ENCODE results near the gene DNA2. TPM values are rescaled to one million over a fixed set of nuclear protein-coding genes. Genes with fewer than 3 reads are reported as not detected.
A peak's percentile ranks its signal among the peaks of the same experiment; 100 is the strongest.
"Not testable (repeated sequence)": the region's sequence is repeated elsewhere in the genome, so short reads cannot be mapped to it uniquely, and the experiment has no call there.

Gene DNA2
- total RNA-seq, 1 donor from 2014 or later: 5.8 TPM

DNA sequence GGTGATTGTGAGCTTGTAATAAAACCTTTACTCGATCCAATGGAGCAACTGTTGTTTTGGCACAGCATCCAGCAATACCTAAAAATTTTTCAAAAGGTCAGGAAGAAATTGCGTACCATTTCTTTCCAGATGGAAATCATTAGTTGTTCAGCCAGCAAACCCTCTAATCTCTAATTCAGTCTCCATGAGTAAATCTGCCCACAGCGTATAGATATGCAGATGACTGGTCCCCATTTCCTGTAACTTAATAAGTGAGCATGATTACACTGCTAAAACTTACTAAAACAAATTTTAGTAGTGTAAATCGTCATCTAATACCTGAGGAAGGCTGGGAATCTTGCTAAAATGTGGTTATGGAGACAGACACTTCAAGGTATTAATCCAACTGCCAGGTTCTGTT, 45.0 kb upstream of the DNA2 start:
- no peak overlapping the region for H3K4me3 Mint-ChIP-seq (ENCODE audit: unreplicated experiment)
- Histone ChIP-seq H3K9ac (ENCODE audit: low read length) (no peak overlapping the region), H3K36me3 (ENCODE audit: insufficient read depth, low read length) (peaks cover 3% of the 10 kb centered on the region), H4K20me1 (ENCODE audit: insufficient read depth, low read length) (peaks cover 2% of the 10 kb centered on the region), H3K27ac (ENCODE audit: low read depth, low read length) (peak overlapping the region; percentile 8), H3K9me3 (ENCODE audit: insufficient read depth, low read depth, low read length) (no peaks in the 10 kb centered on the region), H3K4me1 (ENCODE audit: insufficient read depth, low read length) (no peaks in the 10 kb centered on the region), H2AFZ (ENCODE audit: low read depth, low read length) (no peak overlapping the region), H3K4me3 (ENCODE audit: insufficient read depth, low read depth, low read length) (no peak overlapping the region), H3K79me2 (ENCODE audit: insufficient read depth, low read length) (peaks cover 5% of the 10 kb centered on the region), H3K4me2 (ENCODE audit: low read length) (peak overlapping the region; percentile 20), H3K27me3 (ENCODE audit: insufficient read depth, low read length) (no peaks in the 10 kb centered on the region)
- FAIRE-seq: no peak
- peak; percentile 75 for DNase-seq (ENCODE audit: low read depth)
- H3K4me1 Mint-ChIP-seq (ENCODE audit: low read depth, unreplicated experiment): no peaks in the 10 kb centered on the region
- TF ChIP-seq EZH2 (IDR thresholded peaks at IDR 0.05; ENCODE audit: insufficient read depth, low read length): no peak
- TF ChIP-seq, protein P1, sequence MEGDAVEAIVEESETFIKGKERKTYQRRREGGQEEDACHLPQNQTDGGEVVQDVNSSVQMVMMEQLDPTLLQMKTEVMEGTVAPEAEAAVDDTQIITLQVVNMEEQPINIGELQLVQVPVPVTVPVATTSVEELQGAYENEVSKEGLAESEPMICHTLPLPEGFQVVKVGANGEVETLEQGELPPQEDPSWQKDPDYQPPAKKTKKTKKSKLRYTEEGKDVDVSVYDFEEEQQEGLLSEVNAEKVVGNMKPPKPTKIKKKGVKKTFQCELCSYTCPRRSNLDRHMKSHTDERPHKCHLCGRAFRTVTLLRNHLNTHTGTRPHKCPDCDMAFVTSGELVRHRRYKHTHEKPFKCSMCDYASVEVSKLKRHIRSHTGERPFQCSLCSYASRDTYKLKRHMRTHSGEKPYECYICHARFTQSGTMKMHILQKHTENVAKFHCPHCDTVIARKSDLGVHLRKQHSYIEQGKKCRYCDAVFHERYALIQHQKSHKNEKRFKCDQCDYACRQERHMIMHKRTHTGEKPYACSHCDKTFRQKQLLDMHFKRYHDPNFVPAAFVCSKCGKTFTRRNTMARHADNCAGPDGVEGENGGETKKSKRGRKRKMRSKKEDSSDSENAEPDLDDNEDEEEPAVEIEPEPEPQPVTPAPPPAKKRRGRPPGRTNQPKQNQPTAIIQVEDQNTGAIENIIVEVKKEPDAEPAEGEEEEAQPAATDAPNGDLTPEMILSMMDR (IDR thresholded peaks at IDR 0.05; ENCODE audit: insufficient read depth, low read depth, low read length): no peak
- no peaks in the 10 kb centered on the region for H3K27me3 Mint-ChIP-seq (ENCODE audit: low read depth, unreplicated experiment)
- H3K36me3 Mint-ChIP-seq (ENCODE audit: low read depth, unreplicated experiment): peaks cover 6% of the 10 kb centered on the region
- H3K9me3 Mint-ChIP-seq (ENCODE audit: unreplicated experiment): no peaks in the 10 kb centered on the region
- no peak overlapping the region for H3K27ac Mint-ChIP-seq (ENCODE audit: unreplicated experiment)

DNA sequence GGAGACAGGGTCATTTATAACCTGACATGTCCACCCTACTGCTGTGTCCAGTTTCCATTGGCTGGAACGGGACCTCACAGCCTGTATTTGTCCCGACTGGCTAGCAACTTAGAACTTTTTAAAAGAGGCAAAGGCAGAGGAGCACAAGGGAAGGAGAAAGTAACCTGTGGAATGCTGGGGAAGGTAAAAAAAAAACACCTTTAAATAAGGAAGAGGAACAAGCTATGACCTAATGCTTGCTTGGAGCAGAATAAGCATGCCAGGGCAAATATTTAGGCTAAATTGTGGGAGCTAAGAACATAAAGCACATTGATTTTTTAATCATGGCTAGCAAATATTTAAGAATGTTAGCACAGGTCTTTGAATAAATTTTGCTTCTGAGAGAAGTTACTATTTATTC, 44.4 kb upstream of the DNA2 start:
- not testable (repeated sequence) for H3K27ac ChIP-seq (ENCODE audit: low read depth, low read length); H3K27me3 ChIP-seq (ENCODE audit: insufficient read depth, low read length); H3K27ac Mint-ChIP-seq (ENCODE audit: unreplicated experiment); H3K4me3 Mint-ChIP-seq (ENCODE audit: unreplicated experiment); H3K4me3 ChIP-seq (ENCODE audit: insufficient read depth, low read depth, low read length); H3K27me3 Mint-ChIP-seq (ENCODE audit: low read depth, unreplicated experiment); H3K9ac ChIP-seq (ENCODE audit: low read length); H3K4me1 ChIP-seq (ENCODE audit: insufficient read depth, low read length); DNase-seq (ENCODE audit: low read depth); H3K79me2 ChIP-seq (ENCODE audit: insufficient read depth, low read length); H2AFZ ChIP-seq (ENCODE audit: low read depth, low read length); H3K36me3 Mint-ChIP-seq (ENCODE audit: low read depth, unreplicated experiment); H3K9me3 ChIP-seq (ENCODE audit: insufficient read depth, low read depth, low read length); FAIRE-seq; H3K36me3 ChIP-seq (ENCODE audit: insufficient read depth, low read length); H3K4me1 Mint-ChIP-seq (ENCODE audit: low read depth, unreplicated experiment); H4K20me1 ChIP-seq (ENCODE audit: insufficient read depth, low read length); H3K9me3 Mint-ChIP-seq (ENCODE audit: unreplicated experiment)
- H3K4me2 ChIP-seq (ENCODE audit: low read length): peak overlapping the region; percentile 20

DNA sequence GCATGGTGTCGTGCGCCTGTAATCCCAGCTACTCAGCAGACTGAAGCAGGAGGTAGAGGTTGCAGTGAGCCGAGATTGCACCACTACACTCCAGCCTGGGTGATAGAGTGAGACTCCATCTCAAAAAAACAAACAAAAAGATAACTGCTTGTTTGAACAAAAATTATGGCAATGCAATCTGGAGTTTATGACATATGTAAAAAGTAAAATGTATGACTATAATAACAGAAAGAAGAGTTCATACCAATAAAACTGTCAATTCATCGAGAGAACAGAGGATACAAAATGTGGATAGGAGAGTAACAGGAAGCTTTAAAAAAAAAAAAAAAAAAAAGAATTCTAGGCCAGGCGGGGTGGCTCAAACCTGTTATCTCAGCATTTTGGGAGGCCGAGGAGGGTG, 36.3 kb upstream of the DNA2 start:
- FAIRE-seq (no peak), DNase-seq (ENCODE audit: low read depth) (no peak)
- H3K4me1 Mint-ChIP-seq (ENCODE audit: low read depth, unreplicated experiment): no peaks in the 10 kb centered on the region
- no peaks in the 10 kb centered on the region for H3K4me1 ChIP-seq (ENCODE audit: insufficient read depth, low read length)
- no peaks in the 10 kb centered on the region for H4K20me1 ChIP-seq (ENCODE audit: insufficient read depth, low read length)
- H3K36me3 ChIP-seq (ENCODE audit: insufficient read depth, low read length): no peaks in the 10 kb centered on the region
- no peak overlapping the region for H2AFZ ChIP-seq (ENCODE audit: low read depth, low read length)
- no peak overlapping the region for H3K27ac Mint-ChIP-seq (ENCODE audit: unreplicated experiment)
- no peak overlapping the region for H3K9ac ChIP-seq (ENCODE audit: low read length)
- peaks cover 2% of the 10 kb centered on the region for H3K36me3 Mint-ChIP-seq (ENCODE audit: low read depth, unreplicated experiment)
- H3K4me3 Mint-ChIP-seq (ENCODE audit: unreplicated experiment): no peak overlapping the region
- TF ChIP-seq, protein P1 (IDR thresholded peaks at IDR 0.05; ENCODE audit: insufficient read depth, low read depth, low read length): no peak
- TF ChIP-seq EZH2 (IDR thresholded peaks at IDR 0.05; ENCODE audit: insufficient read depth, low read length): no peak
- no peaks in the 10 kb centered on the region for H3K27me3 ChIP-seq (ENCODE audit: insufficient read depth, low read length)
- no peaks in the 10 kb centered on the region for H3K27me3 Mint-ChIP-seq (ENCODE audit: low read depth, unreplicated experiment)
- H3K4me3 ChIP-seq (ENCODE audit: insufficient read depth, low read depth, low read length): no peak overlapping the region
- no peak overlapping the region for H3K27ac ChIP-seq (ENCODE audit: low read depth, low read length)
- no peaks in the 10 kb centered on the region for H3K9me3 ChIP-seq (ENCODE audit: insufficient read depth, low read depth, low read length)
- H3K4me2 ChIP-seq (ENCODE audit: low read length): no peak overlapping the region
- H3K9me3 Mint-ChIP-seq (ENCODE audit: unreplicated experiment): no peaks in the 10 kb centered on the region
- no peaks in the 10 kb centered on the region for H3K79me2 ChIP-seq (ENCODE audit: insufficient read depth, low read length)
